NB4 (cell line): Measurements from ENCODE around the gene KSR2.

ENCODE experiments used
- CTCF ChIP-seq: IDR thresholded peaks from one replicate; pipeline ENCODE4 v1.5.1; 2012; ENCODE audit warnings: low read depth, low read length
- POLR2A ChIP-seq: IDR thresholded peaks from 2 replicates; pipeline ENCODE4 v1.6.1; 2011; ENCODE audit warnings: mild to moderate bottlenecking; ENCODE audit not compliant: insufficient read length; ENCODE audit errors: extremely low read depth

GRCh38 chr12:117963836-117964235 is 5.0 kb downstream of the KSR2 start:
- TF ChIP-seq CTCF (no peak), POLR2A (no peak)
